ENCODE results near the gene ETV4. TPM values are rescaled to one million over a fixed set of nuclear protein-coding genes. Genes with fewer than 3 reads are reported as not detected.

Gene ETV4
- 1 to 10 TPM; 1.4 to 1.9 TPM for total RNA-seq

GRCh38 chr17:43546319-43547188 lies at the start of gene ETV4:
ETV4 (minus strand) TSS chr17:43546340; CDS start chr17:43545617, 723 bp downstream.
- peaks cover 19% of the 10 kb centered on the region for H3K4me1 Mint-ChIP-seq (ENCODE audit: low read depth)
- H3K27me3 Mint-ChIP-seq (ENCODE audit: low read depth): peaks cover 57% of the 10 kb centered on the region
- no peaks in the 10 kb centered on the region for H3K9me3 Mint-ChIP-seq
- peak; percentile 95 for DNase-seq
- H3K36me3 Mint-ChIP-seq (ENCODE audit: low read depth): no peaks in the 10 kb centered on the region
- H3K4me3 Mint-ChIP-seq: peak within 1 kb of the TSS; percentile 76
- H3K27ac Mint-ChIP-seq: no peak within 1 kb of the TSS
- intact Hi-C loops (cut with micrococcal nuclease): no loop called here
- CTCF ChIA-PET: interaction anchor here (1.5 to 2.2 kb wide), 4 partner anchors 30 to 213 kb away, joined by 4 to 10 read pairs (median 6); partner anchors contain the start of gene DHX8

DNA sequence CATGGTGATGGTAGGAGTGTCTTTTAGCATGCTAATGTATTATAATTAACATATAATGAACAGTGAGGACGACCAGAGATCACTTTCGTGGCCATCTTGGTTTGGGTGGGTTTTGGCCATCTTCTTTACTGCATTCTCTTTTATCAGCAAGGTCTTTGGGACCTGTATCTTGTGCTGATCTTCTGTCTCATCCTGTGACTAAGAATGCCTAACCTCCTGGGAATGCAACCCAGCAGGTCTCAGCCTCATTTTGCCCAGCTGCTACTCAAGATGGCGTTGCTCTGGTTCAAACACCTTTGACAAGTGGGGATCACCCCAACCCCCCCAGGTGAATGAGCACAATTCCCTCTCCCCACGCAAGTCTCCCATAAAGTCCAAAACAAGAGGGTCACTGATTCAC lies 49.3 kb upstream of the ETV4 start:
- Mint-ChIP-seq H3K27ac (no peak overlapping the region), H3K27me3 (ENCODE audit: low read depth) (no peaks in the 10 kb centered on the region), H3K9me3 (no peaks in the 10 kb centered on the region), H3K4me3 (no peak overlapping the region), H3K4me1 (ENCODE audit: low read depth) (peaks cover 5% of the 10 kb centered on the region), H3K36me3 (ENCODE audit: low read depth) (no peaks in the 10 kb centered on the region)
- intact Hi-C loops (cut with micrococcal nuclease): no loop called here
- no peak for DNase-seq
- CTCF ChIA-PET: interaction anchor here (0.7 kb wide), 1 partner anchor 78 kb away, joined by 4 read pairs; no protein-coding TSS in a partner anchor

- Mint-ChIP-seq H3K36me3 (ENCODE audit: low read depth) (no peaks in the 10 kb centered on the region), H3K4me3 (no peak overlapping the region), H3K27ac (no peak overlapping the region), H3K9me3 (no peaks in the 10 kb centered on the region), H3K27me3 (ENCODE audit: low read depth) (no peaks in the 10 kb centered on the region), H3K4me1 (ENCODE audit: low read depth) (no peaks in the 10 kb centered on the region)
- DNase-seq: no peak
- intact Hi-C loops (cut with micrococcal nuclease): no loop called here
- CTCF ChIA-PET: interaction anchor here (0.9 to 1.4 kb wide), 2 partner anchors 15 to 82 kb away, joined by 3 to 4 read pairs; no protein-coding TSS in a partner anchor
These were observed 45.8 kb upstream of the ETV4 start for GRCh38 chr17:43591779-43592562.

- no peak for DNase-seq
- Mint-ChIP-seq H3K9me3 (no peaks in the 10 kb centered on the region), H3K4me3 (no peak overlapping the region), H3K27me3 (ENCODE audit: low read depth) (no peaks in the 10 kb centered on the region), H3K4me1 (ENCODE audit: low read depth) (no peaks in the 10 kb centered on the region), H3K27ac (no peak overlapping the region), H3K36me3 (ENCODE audit: low read depth) (no peaks in the 10 kb centered on the region)
- intact Hi-C loops (cut with micrococcal nuclease): no loop called here
- CTCF ChIA-PET: interaction anchor here (0.9 to 1.7 kb wide), 3 partner anchors 14 to 175 kb away, joined by 3 to 5 read pairs (median 4); no protein-coding TSS in a partner anchor
These were observed 44.9 kb upstream of the ETV4 start for GRCh38 chr17:43591001-43591400.

DNA sequence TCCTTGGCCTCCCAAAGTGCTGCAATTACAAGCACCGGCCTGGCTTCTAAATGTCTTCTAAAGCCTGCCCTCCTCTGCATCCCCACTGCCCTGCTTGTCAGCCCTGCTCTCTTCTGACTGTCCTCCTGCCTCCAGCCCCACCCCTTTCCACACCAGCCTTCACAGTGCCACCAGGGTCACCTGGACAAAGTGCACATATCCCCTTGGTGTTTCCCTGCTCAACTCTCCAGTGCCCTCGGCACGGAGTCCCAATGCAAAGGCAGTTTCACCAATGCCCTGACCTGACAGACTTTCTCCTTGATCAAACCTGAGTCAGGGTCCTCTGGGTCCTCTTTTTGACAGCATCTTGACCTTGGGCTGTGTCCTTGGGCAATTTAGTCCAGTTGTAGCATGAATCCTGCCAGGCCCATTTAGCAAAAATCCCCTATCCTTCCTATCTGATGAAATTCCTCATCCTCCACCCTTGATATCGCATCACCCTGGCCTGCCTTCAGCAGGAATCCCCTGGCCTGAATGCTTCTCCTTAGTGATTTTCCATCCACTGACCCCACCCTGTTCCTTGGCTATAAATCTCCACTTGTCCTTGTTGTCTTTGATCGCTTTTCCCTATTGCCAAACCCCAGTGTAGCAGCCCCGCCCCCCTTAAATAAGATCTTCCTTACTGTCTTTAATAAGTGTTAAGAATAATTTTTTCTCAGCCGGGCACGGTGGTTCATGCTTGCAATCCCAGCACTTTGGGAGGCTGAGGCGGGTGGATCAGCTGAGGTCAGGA lies 42.7 kb upstream of the ETV4 start:
- Mint-ChIP-seq H3K4me3 (no peak overlapping the region), H3K9me3 (no peaks in the 10 kb centered on the region), H3K4me1 (ENCODE audit: low read depth) (no peaks in the 10 kb centered on the region), H3K27ac (no peak overlapping the region), H3K27me3 (ENCODE audit: low read depth) (no peaks in the 10 kb centered on the region), H3K36me3 (ENCODE audit: low read depth) (no peaks in the 10 kb centered on the region)
- intact Hi-C loops (cut with micrococcal nuclease): no loop called here
- CTCF ChIA-PET: no interaction called here
- DNase-seq: no peak

- Mint-ChIP-seq H3K27ac (no peak overlapping the region), H3K27me3 (ENCODE audit: low read depth) (no peaks in the 10 kb centered on the region), H3K36me3 (ENCODE audit: low read depth) (no peaks in the 10 kb centered on the region), H3K4me3 (no peak overlapping the region), H3K9me3 (no peaks in the 10 kb centered on the region), H3K4me1 (ENCODE audit: low read depth) (no peaks in the 10 kb centered on the region)
- intact Hi-C loops (cut with micrococcal nuclease): no loop called here
- no peak for DNase-seq
- CTCF ChIA-PET: no interaction called here
These were observed 42.0 kb upstream of the ETV4 start for GRCh38 chr17:43588121-43588520.

- Mint-ChIP-seq H3K27ac (no peak overlapping the region), H3K4me1 (ENCODE audit: low read depth) (no peaks in the 10 kb centered on the region), H3K36me3 (ENCODE audit: low read depth) (no peaks in the 10 kb centered on the region), H3K9me3 (no peaks in the 10 kb centered on the region), H3K27me3 (ENCODE audit: low read depth) (no peaks in the 10 kb centered on the region), H3K4me3 (no peak overlapping the region)
- intact Hi-C loops (cut with micrococcal nuclease): no loop called here
- no peak for DNase-seq
- CTCF ChIA-PET: interaction anchor here (5.3 kb wide), 1 partner anchor 86 kb away, joined by 18 read pairs; no protein-coding TSS in a partner anchor
These were observed 41.5 kb upstream of the ETV4 start for GRCh38 chr17:43587647-43588046.

- H3K27me3 Mint-ChIP-seq (ENCODE audit: low read depth): no peaks in the 10 kb centered on the region
- H3K9me3 Mint-ChIP-seq: no peaks in the 10 kb centered on the region
- intact Hi-C loops (cut with micrococcal nuclease): no loop called here
- CTCF ChIA-PET: interaction anchor here (5.3 kb wide), 1 partner anchor 89 kb away, joined by 18 read pairs; no protein-coding TSS in a partner anchor
- no peak overlapping the region for H3K4me3 Mint-ChIP-seq
- DNase-seq: no peak
- no peaks in the 10 kb centered on the region for H3K36me3 Mint-ChIP-seq (ENCODE audit: low read depth)
- H3K27ac Mint-ChIP-seq: no peak overlapping the region
- no peaks in the 10 kb centered on the region for H3K4me1 Mint-ChIP-seq (ENCODE audit: low read depth)
These were observed 38.5 kb upstream of the ETV4 start for GRCh38 chr17:43584666-43585102.

DNA sequence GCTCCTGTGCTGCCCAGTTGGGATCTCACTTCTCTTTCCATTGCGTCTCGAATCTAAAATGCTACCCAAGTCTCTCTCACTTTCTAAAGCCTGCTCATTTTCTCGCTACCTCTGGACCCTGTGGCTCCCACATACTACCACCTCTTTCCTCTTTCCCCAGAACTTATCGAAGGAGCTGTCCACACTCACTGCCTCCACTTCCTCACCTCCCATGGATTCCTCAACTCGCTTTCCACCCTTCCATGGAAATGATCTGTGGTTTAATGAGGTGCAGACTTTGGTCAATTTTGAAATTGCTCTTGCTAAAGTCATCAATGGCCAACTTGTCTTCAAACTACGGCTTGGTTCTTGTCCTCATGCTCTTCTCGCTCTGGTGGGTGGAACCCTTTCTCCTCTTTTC lies 37.2 kb upstream of the ETV4 start:
- H3K4me1 Mint-ChIP-seq (ENCODE audit: low read depth): peaks cover 12% of the 10 kb centered on the region
- intact Hi-C loops (cut with micrococcal nuclease): no loop called here
- no peaks in the 10 kb centered on the region for H3K9me3 Mint-ChIP-seq
- no peaks in the 10 kb centered on the region for H3K27me3 Mint-ChIP-seq (ENCODE audit: low read depth)
- no peak overlapping the region for H3K27ac Mint-ChIP-seq
- CTCF ChIA-PET: interaction anchor here (5.3 kb wide), 1 partner anchor 90 kb away, joined by 18 read pairs; no protein-coding TSS in a partner anchor
- H3K4me3 Mint-ChIP-seq: no peak overlapping the region
- DNase-seq: no peak
- no peaks in the 10 kb centered on the region for H3K36me3 Mint-ChIP-seq (ENCODE audit: low read depth)

- intact Hi-C loops (cut with micrococcal nuclease): no loop called here
These were observed 35.5 kb upstream of the ETV4 start for GRCh38 chr17:43581613-43582012.

DNA sequence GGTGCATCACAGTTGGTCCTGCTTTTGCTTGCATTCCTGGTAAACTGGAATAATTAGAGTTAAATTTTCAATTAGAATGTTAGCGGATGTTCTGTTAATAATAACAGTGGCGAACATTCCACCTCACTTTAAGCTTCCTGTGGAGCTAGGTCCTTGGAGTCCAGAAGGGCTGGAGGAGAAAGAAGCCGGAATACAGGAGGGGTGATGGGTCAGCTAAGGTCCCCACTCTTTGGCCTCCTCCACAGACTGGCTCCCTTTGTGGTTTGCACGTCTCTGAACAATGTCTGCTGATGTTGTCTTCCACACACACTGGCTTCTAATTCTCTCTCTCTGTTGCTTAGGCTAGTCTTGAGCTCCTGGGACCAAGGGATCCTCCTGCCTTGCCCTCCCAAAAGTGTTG lies 35.0 kb upstream of the ETV4 start:
- Mint-ChIP-seq H3K36me3 (ENCODE audit: low read depth) (no peaks in the 10 kb centered on the region), H3K27me3 (ENCODE audit: low read depth) (no peaks in the 10 kb centered on the region), H3K4me1 (ENCODE audit: low read depth) (peaks cover 15% of the 10 kb centered on the region), H3K27ac (no peak overlapping the region), H3K4me3 (no peak overlapping the region), H3K9me3 (no peaks in the 10 kb centered on the region)
- DNase-seq: no peak
- CTCF ChIA-PET: interaction anchor here (0.8 to 0.9 kb wide), 2 partner anchors 93 to 95 kb away, joined by 4 read pairs; no protein-coding TSS in a partner anchor
- intact Hi-C loops (cut with micrococcal nuclease): no loop called here

More at GRCh38 chr17:43581613-43582012, 35.5 kb upstream of the ETV4 start:
- no peak overlapping the region for H3K4me3 Mint-ChIP-seq
- H3K27ac Mint-ChIP-seq: no peak overlapping the region
- no peak for DNase-seq
- H3K27me3 Mint-ChIP-seq (ENCODE audit: low read depth): no peaks in the 10 kb centered on the region
- H3K36me3 Mint-ChIP-seq (ENCODE audit: low read depth): no peaks in the 10 kb centered on the region
- H3K4me1 Mint-ChIP-seq (ENCODE audit: low read depth): peaks cover 15% of the 10 kb centered on the region
- CTCF ChIA-PET: interaction anchor here (0.9 kb wide), 1 partner anchor 92 kb away, joined by 4 read pairs; no protein-coding TSS in a partner anchor
- H3K9me3 Mint-ChIP-seq: no peaks in the 10 kb centered on the region

Data from activated naive CD4-positive, alpha-beta T cell treated with anti-CD3 and anti-CD28 coated beads for 36 hours (primary cell).